Peyer's patch (tissue), 4 donors: Measurements from ENCODE around the gene NEUROG2. TPM values are rescaled to one million over a fixed set of nuclear protein-coding genes. Genes with fewer than 3 reads are reported as not detected.

Source experiments
- DNase-seq, 3 donors: peaks; one replicate each; pipeline ENCODE4 v3.0.0-alpha.2; 2017 to 2019
- H3K27ac ChIP-seq, 4 donors: fragments of 200-600 bp; sonication (generic); one replicate each; pipeline ENCODE4 v1.5.1; 2016 to 2019
- H3K27me3 ChIP-seq, 2 donors: fragments of 200-600 bp; sonication (generic); one replicate each; pipeline ENCODE4 v1.5.1; 2019
- H3K36me3 ChIP-seq, 3 donors: fragments of 200-600 bp; sonication (generic); one replicate each; pipeline ENCODE4 v1.5.1; 2016 to 2019
- H3K4me1 ChIP-seq, 4 donors: fragments of 200-600 bp; sonication (generic); one replicate each; pipeline ENCODE4 v1.5.1; 2016 to 2019
- H3K4me3 ChIP-seq, 4 donors: fragments of 200-600 bp; sonication (generic); 1 replicate in 3 of 4; 2 replicates in 1 of 4; pipeline ENCODE4 v1.5.1; 2016 to 2019; ENCODE audit warnings: mild to moderate bottlenecking in 1 of 4
- H3K9me3 ChIP-seq, 4 donors: fragments of 200-600 bp; sonication (generic); one replicate each; pipeline ENCODE4 v1.5.1; 2016 to 2019; ENCODE audit warnings: mild to moderate bottlenecking in 1 of 4
- CTCF ChIP-seq, 6 experiments: fragments of 450-650 bp in 4 of 6; fragments of 200-600 bp in 2 of 6; sonication (generic) in 1 of 6; IDR thresholded peaks; one replicate each; pipeline ENCODE4 v1.5.1; 2017 to 2019; ENCODE audit warnings: antibody characterized with exemption in 6 of 6, mild to moderate bottlenecking in 3 of 6, moderate library complexity in 1 of 6
- POLR2A ChIP-seq, 2 donors: fragments of 450-650 bp; IDR thresholded peaks; one replicate each; pipeline ENCODE4 v1.5.1; 2017; ENCODE audit warnings: antibody characterized with exemption in 2 of 2, mild to moderate bottlenecking in 2 of 2, moderate library complexity in 2 of 2
- total RNA-seq, 4 donors: library from RNA; depleted of rRNA; stranded (reverse); fragments of >200 nt; gene quantifications; one replicate each; pipeline ENCODE4 v1.1.0, GENCODE V29; 2016

The NEUROG2 gene
- not detected for total RNA-seq

GRCh38 chr4:112516066-112516470 lies at the start of gene NEUROG2:
Gene NEUROG2 (minus strand): TSS chr4:112516180. CDS start chr4:112515475, 705 bp downstream.
- no peak for DNase-seq
- Histone ChIP-seq H3K4me1 (peaks cover 0 to 41% (median 20%) of the 10 kb centered on the region in 4 donors), H3K27me3 (peaks cover 4 to 76% of the 10 kb centered on the region in 2 donors), H3K36me3 (no peaks in the 10 kb centered on the region), H3K9me3 (no peaks in the 10 kb centered on the region), H3K4me3 (peak within 1 kb of the TSS; percentile 29 to 61 (median 50)), H3K27ac (no peak within 1 kb of the TSS)
- no peak for TF ChIP-seq POLR2A (IDR thresholded peaks at IDR 0.05)
- no peak for TF ChIP-seq CTCF (IDR thresholded peaks at IDR 0.05)

- Histone ChIP-seq H3K9me3 (no peaks in the 10 kb centered on the region), H3K4me1 (no peaks in the 10 kb centered on the region), H3K27me3 (no peaks in the 10 kb centered on the region), H3K27ac (no peak overlapping the region), H3K4me3 (no peak overlapping the region), H3K36me3 (no peaks in the 10 kb centered on the region)
- DNase-seq: no peak
- TF ChIP-seq POLR2A (IDR thresholded peaks at IDR 0.05) (no peak), CTCF (IDR thresholded peaks at IDR 0.05) (no peak)
Observed at GRCh38 chr4:112564706-112565270, 48.8 kb upstream of the NEUROG2 start.

DNA sequence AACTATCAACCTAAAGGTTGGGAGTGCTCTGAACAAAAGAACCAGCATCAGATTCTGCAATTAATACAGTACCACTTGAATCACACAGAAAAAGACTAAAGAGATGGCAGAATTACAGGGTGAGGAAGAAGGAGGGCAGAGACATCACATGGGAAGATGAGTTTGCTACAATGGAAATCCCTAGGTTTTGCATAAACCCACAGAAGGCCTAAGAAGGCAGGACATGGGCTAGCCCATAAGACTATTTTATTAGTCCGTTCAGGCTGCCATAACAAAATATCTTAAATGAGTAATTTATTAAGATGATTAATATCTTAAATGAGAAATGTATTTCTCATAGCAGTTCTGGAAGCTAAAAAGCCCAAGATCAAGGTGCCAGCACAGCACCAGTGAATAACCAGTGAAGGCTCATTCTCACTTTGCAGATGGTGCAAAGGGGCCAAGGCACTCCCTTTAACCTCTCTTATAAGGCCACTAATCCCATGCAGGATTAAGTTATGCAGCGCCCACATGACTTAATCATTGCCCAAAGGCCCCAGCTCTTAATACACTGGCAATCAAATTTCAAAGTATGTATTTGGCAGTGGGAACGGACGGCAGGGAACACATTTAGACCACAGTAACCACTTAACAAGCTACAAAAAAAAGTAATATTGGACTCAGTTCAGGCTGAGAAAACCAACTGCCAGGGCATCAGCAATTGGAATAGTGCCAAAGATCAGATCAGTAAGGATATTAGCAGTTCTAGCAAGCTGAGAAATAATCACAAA lies 47.6 kb upstream of the NEUROG2 start:
- Histone ChIP-seq H3K9me3 (no peaks in the 10 kb centered on the region), H3K36me3 (no peaks in the 10 kb centered on the region), H3K27ac (no peak overlapping the region), H3K4me1 (no peaks in the 10 kb centered on the region), H3K4me3 (no peak overlapping the region), H3K27me3 (no peaks in the 10 kb centered on the region)
- no peak for DNase-seq
- TF ChIP-seq POLR2A (IDR thresholded peaks at IDR 0.05) (no peak), CTCF (IDR thresholded peaks at IDR 0.05) (no peak)

DNA sequence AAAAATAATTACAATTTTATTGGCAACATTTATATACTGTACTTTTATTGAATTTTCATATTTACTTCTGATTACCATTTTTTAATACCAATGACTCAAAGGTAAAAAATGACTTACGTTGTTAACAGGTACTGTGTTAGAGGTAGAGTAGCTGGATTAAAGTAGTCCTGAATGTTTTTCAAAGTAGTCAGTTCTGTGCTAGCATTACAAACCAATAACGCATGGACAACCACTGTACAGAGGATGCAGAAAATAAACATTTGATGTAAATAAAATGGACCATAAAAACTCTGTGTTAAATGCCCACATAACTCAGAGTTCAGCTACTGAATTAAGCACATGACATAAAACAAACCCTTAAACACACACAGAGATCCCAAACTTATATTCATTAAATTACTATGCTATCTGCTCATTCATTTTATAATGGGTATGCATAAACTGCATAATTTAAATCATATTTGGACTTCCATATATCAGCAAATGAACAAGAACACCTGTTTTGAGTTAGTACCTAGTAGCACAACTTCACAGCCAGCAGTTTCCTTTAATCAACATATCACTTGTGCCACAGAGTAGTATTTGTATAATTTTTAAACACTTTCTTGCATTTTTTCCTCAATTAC lies 46.4 kb upstream of the NEUROG2 start:
- Histone ChIP-seq H3K36me3 (no peaks in the 10 kb centered on the region), H3K4me3 (no peak overlapping the region), H3K27ac (no peak overlapping the region), H3K27me3 (no peaks in the 10 kb centered on the region), H3K4me1 (no peaks in the 10 kb centered on the region), H3K9me3 (no peaks in the 10 kb centered on the region)
- TF ChIP-seq POLR2A (IDR thresholded peaks at IDR 0.05): no peak
- TF ChIP-seq CTCF (IDR thresholded peaks at IDR 0.05): no peak
- DNase-seq: no peak

- Histone ChIP-seq H3K36me3 (no peaks in the 10 kb centered on the region), H3K4me1 (no peaks in the 10 kb centered on the region), H3K4me3 (no peak overlapping the region), H3K9me3 (no peaks in the 10 kb centered on the region), H3K27me3 (no peaks in the 10 kb centered on the region), H3K27ac (no peak overlapping the region)
- TF ChIP-seq POLR2A (IDR thresholded peaks at IDR 0.05): no peak
- no peak for TF ChIP-seq CTCF (IDR thresholded peaks at IDR 0.05)
- no peak for DNase-seq
Observed at GRCh38 chr4:112560084-112560483, 44.1 kb upstream of the NEUROG2 start.
